VCaP (cell line): ENCODE results near the gene DENND1A.

Experiments used
- H3K27ac ChIP-seq: fragments of 450-650 bp; 2 replicates; pipeline ENCODE4 v1.5.1; 2017
- TF ChIP-seq, protein P1 (sequence below): fragments of 450-650 bp; conservative IDR thresholded peaks from 2 replicates; pipeline ENCODE4 v1.5.1; 2017; ENCODE audit warnings: mild to moderate bottlenecking, moderate library complexity

DENND1A gene

GRCh38 chr9:123605286-123605685 is 324.6 kb downstream of the DENND1A start:
- H3K27ac ChIP-seq, result no peak overlapping the region
- TF ChIP-seq, protein P1, sequence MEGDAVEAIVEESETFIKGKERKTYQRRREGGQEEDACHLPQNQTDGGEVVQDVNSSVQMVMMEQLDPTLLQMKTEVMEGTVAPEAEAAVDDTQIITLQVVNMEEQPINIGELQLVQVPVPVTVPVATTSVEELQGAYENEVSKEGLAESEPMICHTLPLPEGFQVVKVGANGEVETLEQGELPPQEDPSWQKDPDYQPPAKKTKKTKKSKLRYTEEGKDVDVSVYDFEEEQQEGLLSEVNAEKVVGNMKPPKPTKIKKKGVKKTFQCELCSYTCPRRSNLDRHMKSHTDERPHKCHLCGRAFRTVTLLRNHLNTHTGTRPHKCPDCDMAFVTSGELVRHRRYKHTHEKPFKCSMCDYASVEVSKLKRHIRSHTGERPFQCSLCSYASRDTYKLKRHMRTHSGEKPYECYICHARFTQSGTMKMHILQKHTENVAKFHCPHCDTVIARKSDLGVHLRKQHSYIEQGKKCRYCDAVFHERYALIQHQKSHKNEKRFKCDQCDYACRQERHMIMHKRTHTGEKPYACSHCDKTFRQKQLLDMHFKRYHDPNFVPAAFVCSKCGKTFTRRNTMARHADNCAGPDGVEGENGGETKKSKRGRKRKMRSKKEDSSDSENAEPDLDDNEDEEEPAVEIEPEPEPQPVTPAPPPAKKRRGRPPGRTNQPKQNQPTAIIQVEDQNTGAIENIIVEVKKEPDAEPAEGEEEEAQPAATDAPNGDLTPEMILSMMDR, result no peak

DNA sequence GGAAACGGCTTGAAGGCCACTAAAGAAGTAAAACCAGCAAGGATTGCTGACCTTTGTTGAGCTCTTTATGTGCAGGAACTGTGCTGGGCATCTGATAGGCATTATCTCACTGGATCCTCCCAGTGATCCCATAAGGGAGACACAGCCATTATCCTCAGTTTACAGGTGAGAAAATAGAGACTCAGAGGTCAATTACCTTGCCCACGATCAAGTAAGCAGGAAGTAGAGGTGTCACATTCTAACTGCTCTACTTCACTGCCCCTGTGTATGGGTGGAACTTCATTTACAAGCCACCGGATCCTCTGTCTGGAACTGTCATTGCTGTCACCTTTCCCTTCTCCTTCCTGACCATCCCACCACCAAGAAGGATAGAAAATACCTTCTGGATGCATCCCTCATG is 325.1 kb downstream of the DENND1A start:
- no peak overlapping the region for H3K27ac ChIP-seq
- TF ChIP-seq, protein P1, result no peak

DNA sequence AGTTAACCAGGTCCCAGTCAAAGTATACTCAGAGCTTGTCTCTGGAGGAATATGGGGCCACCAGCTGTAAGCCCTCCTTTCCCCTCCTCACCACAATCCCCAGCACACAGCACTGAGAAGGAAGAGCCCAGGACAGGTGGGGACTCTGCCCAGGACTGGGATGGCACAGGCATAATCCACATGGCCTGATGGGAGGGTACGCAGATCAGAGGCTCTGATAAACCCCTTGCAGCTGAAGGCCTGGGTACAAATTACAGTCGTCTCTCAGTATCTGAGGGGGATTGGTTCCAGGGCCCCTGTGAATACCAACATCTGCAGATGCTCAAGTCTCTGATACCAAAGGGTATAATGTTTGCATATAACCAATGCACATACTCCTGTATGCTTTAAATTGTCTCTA is 328.1 kb downstream of the DENND1A start:
- TF ChIP-seq, protein P1, result no peak
- no peak overlapping the region for H3K27ac ChIP-seq

DNA sequence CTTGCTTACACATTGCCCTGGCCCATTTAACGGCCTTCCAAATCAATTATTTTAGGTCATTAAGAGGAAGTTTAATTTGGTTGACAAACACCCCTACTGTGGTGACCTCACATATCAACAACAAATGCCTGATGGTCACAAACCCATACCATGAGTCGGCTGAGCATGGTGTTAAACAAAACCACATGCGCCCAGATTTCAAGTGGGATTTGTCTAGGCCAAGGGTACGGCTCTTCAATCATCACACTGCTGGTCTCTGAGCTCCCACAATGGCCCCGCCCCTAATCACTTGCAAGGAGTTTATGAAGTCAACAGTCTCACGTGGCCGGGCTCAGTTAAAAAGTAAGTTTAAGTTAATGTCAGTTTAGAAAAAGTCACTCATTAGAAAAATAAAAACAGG is 330.1 kb downstream of the DENND1A start:
- H3K27ac ChIP-seq, result no peak overlapping the region
- TF ChIP-seq, protein P1, result no peak

DNA sequence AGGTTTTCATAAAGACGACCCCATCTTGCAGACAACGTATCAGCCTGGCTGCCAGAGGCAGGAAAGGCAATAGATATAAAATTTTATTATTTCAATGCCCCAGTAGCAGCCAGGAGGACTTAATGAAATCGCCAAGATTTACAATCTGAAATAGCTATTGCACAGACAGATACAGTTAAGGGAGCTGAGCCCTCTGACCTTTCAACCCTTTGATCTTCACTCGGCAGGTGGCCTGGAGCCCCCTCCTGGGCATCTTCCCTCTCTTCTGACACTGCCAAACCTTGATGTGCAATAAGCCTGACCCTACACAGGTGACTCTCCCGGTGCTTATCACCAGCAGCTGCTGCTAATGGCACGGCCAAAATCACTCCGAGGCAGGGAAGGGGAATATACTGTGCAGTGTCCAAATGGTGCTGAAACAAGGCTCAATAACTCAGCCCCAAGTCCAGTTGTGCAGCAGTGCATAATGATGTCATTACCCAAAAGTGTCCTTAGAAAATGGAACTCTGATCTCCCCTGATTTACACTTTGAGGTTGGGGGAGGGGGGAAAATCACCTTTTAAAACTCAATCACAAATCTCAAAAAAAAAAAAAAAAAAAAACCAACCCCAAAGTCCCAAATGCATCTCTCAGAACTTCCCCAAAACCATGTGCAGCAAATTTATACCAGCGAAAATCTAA is 331.9 kb downstream of the DENND1A start:
- TF ChIP-seq, protein P1, result no peak

GRCh38 chr9:123597048-123597447 is 332.9 kb downstream of the DENND1A start:
- TF ChIP-seq, protein P1, result no peak
- no peak overlapping the region for H3K27ac ChIP-seq

More for the DNA sequence above, 331.9 kb downstream of the DENND1A start:
- H3K27ac ChIP-seq, result no peak overlapping the region

DNA sequence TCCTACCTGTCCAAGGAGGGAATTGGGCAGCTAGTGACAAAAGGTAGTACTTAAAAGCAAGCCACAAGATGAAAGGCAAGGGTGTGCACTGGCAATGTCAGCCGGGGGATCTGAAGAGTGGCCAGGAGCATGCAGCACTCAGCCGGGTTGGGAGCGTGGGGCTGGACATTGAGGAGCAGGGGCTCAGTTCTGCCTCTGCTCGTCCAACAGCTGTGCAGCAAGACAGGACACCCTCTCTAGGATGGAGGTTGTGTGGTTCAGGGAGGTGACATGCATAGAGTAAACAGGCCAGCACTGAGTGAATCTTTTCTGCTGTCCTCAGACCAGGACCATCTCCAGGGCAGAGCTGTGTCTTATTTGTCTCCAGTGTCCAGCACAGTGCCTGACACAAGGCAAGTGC is 338.6 kb downstream of the DENND1A start:
- TF ChIP-seq, protein P1, result no peak
- H3K27ac ChIP-seq, result no peak overlapping the region
